ENCODE measurements around the gene FRMD5. TPM values are rescaled to one million over a fixed set of nuclear protein-coding genes. Genes with fewer than 3 reads are reported as not detected.

FRMD5 gene
- total RNA-seq, 2 experiments from 2014 or later, result 0.12 to 0.21 TPM

GRCh38 chr15:44075535-44075934 is 119.5 kb downstream of the FRMD5 start:
- Mint-ChIP-seq H3K36me3 (no peaks in the 10 kb centered on the region), H3K27me3 (peaks cover 33% of the 10 kb centered on the region), H3K27ac (no peak overlapping the region), H3K4me1 (no peaks in the 10 kb centered on the region), H3K9me3 (ENCODE audit: low read depth) (no peaks in the 10 kb centered on the region), H3K4me3 (no peak overlapping the region)
- ATAC-seq, result no peak
- CTCF ChIA-PET, result no interaction called here
- no peak for DNase-seq

DNA sequence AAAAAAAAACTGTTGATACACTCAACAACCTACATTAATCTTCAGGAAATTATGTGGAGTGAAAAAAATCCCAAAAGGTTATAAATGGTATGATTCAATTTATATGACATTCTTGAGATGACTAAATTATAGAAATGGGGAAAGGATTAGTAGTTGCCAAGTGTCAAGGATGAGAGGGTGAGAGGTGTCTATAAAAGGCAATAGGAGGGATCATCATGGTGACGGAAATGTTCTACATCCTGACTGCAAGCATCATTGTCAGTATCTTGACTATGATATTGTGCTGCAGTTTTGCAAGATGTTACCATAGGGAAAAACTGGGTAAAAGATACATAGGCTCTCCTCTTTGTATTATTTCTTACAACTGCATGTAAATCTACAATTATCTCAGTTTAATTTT is 125.6 kb downstream of the FRMD5 start:
- H3K27ac Mint-ChIP-seq, result no peak overlapping the region
- H3K9me3 Mint-ChIP-seq (ENCODE audit: low read depth), result no peaks in the 10 kb centered on the region
- ATAC-seq, result no peak
- no peak for DNase-seq
- H3K36me3 Mint-ChIP-seq, result no peaks in the 10 kb centered on the region
- peaks cover 4% of the 10 kb centered on the region for H3K4me1 Mint-ChIP-seq
- no peak overlapping the region for H3K4me3 Mint-ChIP-seq
- CTCF ChIA-PET, result interaction anchor here (3.3 kb wide), 1 partner anchor 166 kb away, joined by 18 read pairs; no protein-coding TSS in a partner anchor
- peaks cover 33% of the 10 kb centered on the region for H3K27me3 Mint-ChIP-seq

GRCh38 chr15:44068347-44068746 is 126.7 kb downstream of the FRMD5 start:
- DNase-seq (no peak), ATAC-seq (no peak)
- peaks cover 33% of the 10 kb centered on the region for H3K27me3 Mint-ChIP-seq
- no peak overlapping the region for H3K27ac Mint-ChIP-seq
- no peak overlapping the region for H3K4me3 Mint-ChIP-seq
- no peaks in the 10 kb centered on the region for H3K36me3 Mint-ChIP-seq
- H3K9me3 Mint-ChIP-seq (ENCODE audit: low read depth), result no peaks in the 10 kb centered on the region
- CTCF ChIA-PET, result no interaction called here
- H3K4me1 Mint-ChIP-seq, result peaks cover 4% of the 10 kb centered on the region

DNA sequence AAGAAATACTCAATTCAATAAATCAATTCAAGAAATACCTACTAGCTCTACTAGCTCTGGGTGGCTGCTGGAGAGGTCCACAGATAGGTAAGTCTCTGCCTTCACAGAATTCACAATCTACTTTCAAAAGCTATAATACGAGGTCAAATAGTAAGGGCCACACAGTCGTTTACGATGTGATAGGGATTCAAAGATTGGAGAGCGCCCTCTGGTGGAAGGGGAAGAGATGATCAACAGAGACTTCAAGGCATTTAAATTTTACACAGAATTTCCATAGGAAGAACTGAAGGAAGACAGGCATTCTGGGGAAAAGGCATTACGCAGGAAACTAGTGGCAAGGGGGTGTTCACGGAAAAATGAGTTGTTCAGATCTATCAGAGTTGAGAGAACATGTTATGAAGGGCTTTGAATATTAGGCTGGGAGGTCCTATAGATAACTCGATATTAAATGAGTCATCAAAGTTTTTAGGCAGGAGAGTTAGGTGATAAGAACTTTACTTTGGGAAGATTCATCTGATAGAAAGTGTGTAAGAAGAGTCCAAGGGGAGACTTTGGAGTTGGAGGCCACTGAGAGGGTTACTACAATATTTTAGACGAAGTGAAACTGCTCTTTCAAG is 128.8 kb downstream of the FRMD5 start:
- no peak overlapping the region for H3K27ac Mint-ChIP-seq
- no peaks in the 10 kb centered on the region for H3K36me3 Mint-ChIP-seq
- no peaks in the 10 kb centered on the region for H3K9me3 Mint-ChIP-seq (ENCODE audit: low read depth)
- H3K4me1 Mint-ChIP-seq, result peaks cover 4% of the 10 kb centered on the region
- CTCF ChIA-PET, result interaction anchor here (0.7 to 3.6 kb wide), 14 partner anchors 8 to 433 kb away, joined by 3 to 37 read pairs (median 4); no protein-coding TSS in a partner anchor
- DNase-seq (peak; percentile 74), ATAC-seq (peak; percentile 67)
- H3K27me3 Mint-ChIP-seq, result peaks cover 29% of the 10 kb centered on the region
- H3K4me3 Mint-ChIP-seq, result no peak overlapping the region

- Mint-ChIP-seq H3K27me3 (peaks cover 38% of the 10 kb centered on the region), H3K4me3 (no peak overlapping the region), H3K9me3 (ENCODE audit: low read depth) (no peaks in the 10 kb centered on the region), H3K36me3 (no peaks in the 10 kb centered on the region), H3K27ac (no peak overlapping the region), H3K4me1 (peaks cover 4% of the 10 kb centered on the region)
- ATAC-seq, result no peak
- DNase-seq, result no peak
- CTCF ChIA-PET, result interaction anchor here (3.6 kb wide), 1 partner anchor 161 kb away, joined by 37 read pairs; no protein-coding TSS in a partner anchor
Measured at GRCh38 chr15:44064706-44065105, 130.4 kb downstream of the FRMD5 start.

DNA sequence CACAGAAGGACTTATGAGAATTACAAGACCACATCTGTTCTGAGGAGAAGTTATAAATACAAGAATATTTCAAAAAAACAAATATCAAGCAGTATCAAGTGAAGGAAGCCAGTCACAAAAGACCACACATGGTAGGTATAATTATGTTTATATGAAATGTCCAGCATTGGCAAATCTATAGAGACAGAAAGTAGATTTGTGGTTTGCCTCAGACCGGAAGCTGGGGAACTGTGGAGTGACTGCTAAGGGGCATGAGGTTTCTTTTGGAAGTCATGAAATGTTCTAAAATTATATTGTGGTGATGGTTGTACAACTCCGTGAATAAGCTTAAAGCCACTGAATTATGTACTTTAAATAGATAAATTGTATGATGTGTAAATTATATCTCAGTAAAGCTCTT is 136.9 kb downstream of the FRMD5 start:
- CTCF ChIA-PET, result interaction anchor here (1.6 kb wide), 1 partner anchor 154 kb away, joined by 3 read pairs; no protein-coding TSS in a partner anchor

GRCh38 chr15:44045661-44046060 is 149.4 kb downstream of the FRMD5 start:
- DNase-seq, result no peak
- ATAC-seq, result no peak
- Mint-ChIP-seq H3K4me1 (no peaks in the 10 kb centered on the region), H3K9me3 (ENCODE audit: low read depth) (no peaks in the 10 kb centered on the region), H3K4me3 (no peak overlapping the region), H3K36me3 (no peaks in the 10 kb centered on the region), H3K27me3 (peaks cover 34% of the 10 kb centered on the region), H3K27ac (no peak overlapping the region)
- CTCF ChIA-PET, result no interaction called here

More for the DNA sequence above, 136.9 kb downstream of the FRMD5 start:
- Mint-ChIP-seq H3K27me3 (peaks cover 39% of the 10 kb centered on the region), H3K9me3 (ENCODE audit: low read depth) (no peaks in the 10 kb centered on the region), H3K36me3 (no peaks in the 10 kb centered on the region), H3K4me3 (no peak overlapping the region), H3K27ac (no peak overlapping the region), H3K4me1 (peaks cover 4% of the 10 kb centered on the region)
- DNase-seq, result no peak
- no peak for ATAC-seq

DNA sequence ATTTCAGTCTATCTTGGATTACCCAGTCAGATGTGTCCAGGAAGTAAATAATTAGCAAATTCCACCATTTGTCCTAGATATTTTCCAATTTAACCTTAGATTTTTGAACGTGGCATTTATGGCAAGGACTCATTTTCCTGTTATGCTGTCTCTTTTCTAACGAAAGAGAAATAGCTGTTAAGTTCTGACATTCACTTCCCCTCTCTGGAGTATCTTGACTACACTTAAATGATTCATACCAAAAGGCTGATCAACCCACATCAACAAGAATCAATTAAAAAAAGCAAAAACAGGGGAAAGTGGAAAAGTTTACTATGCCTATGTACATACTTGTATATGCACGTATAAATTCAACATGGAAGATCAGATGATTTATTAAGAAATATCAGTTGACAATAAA is 149.9 kb downstream of the FRMD5 start:
- CTCF ChIA-PET, result no interaction called here
- DNase-seq (no peak), ATAC-seq (no peak)
- no peaks in the 10 kb centered on the region for H3K4me1 Mint-ChIP-seq
- H3K36me3 Mint-ChIP-seq, result no peaks in the 10 kb centered on the region
- peaks cover 37% of the 10 kb centered on the region for H3K27me3 Mint-ChIP-seq
- no peak overlapping the region for H3K27ac Mint-ChIP-seq
- no peak overlapping the region for H3K4me3 Mint-ChIP-seq
- no peaks in the 10 kb centered on the region for H3K9me3 Mint-ChIP-seq (ENCODE audit: low read depth)

- peaks cover 62% of the 10 kb centered on the region for H3K27me3 Mint-ChIP-seq
- H3K36me3 Mint-ChIP-seq, result no peaks in the 10 kb centered on the region
- no peak overlapping the region for H3K4me3 Mint-ChIP-seq
- DNase-seq, result no peak
- CTCF ChIA-PET, result no interaction called here
- ATAC-seq, result no peak
- no peak overlapping the region for H3K27ac Mint-ChIP-seq
- no peaks in the 10 kb centered on the region for H3K9me3 Mint-ChIP-seq (ENCODE audit: low read depth)
- H3K4me1 Mint-ChIP-seq, result no peaks in the 10 kb centered on the region
Measured at GRCh38 chr15:44038755-44039191, 156.3 kb downstream of the FRMD5 start.

DNA sequence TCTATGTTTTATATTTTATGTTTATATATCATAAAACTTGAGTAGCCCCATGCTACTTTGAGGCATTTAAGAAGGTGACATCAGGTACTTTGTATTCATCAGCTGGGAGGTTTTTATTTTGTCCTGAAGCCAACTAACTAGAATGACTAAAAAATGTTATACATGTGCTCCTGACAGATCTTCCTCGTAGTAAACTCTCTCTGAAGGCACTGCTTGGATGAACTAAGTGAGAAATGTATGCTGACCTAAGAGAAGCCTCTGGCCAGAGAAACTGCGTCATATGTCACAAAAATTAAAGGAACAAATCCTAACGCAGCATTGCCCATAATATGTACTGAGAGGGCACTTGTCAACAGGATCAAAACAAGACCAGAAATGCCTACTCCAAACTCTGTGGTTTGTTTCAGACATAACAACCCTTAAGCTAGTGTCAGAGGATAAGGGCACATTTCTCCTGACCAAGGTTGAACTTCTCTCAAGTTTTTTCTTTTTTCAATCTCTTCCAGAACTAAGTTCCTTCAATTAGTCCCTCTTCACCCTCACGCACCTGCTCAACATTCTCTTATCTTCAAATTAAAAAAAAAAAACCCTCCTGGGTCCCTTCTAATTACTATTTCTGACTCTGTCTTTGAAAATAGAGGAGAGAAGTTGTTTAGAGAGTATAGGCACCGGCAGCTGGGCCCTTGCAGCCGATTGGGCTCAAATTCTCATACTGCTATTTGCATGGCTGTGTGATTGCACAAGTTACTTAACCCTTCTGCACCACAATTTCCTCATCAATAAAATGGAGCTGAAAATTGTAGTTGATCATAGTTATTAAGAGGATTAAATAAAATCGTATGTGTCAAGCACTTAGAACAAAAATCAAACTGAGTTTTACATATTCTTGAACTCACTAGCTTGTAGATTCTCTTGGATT is 159.0 kb downstream of the FRMD5 start:
- CTCF ChIA-PET, result no interaction called here
- Mint-ChIP-seq H3K4me3 (no peak overlapping the region), H3K36me3 (no peaks in the 10 kb centered on the region), H3K4me1 (no peaks in the 10 kb centered on the region), H3K27ac (no peak overlapping the region), H3K27me3 (peaks cover 60% of the 10 kb centered on the region), H3K9me3 (ENCODE audit: low read depth) (no peaks in the 10 kb centered on the region)
- ATAC-seq (no peak), DNase-seq (no peak)

DNA sequence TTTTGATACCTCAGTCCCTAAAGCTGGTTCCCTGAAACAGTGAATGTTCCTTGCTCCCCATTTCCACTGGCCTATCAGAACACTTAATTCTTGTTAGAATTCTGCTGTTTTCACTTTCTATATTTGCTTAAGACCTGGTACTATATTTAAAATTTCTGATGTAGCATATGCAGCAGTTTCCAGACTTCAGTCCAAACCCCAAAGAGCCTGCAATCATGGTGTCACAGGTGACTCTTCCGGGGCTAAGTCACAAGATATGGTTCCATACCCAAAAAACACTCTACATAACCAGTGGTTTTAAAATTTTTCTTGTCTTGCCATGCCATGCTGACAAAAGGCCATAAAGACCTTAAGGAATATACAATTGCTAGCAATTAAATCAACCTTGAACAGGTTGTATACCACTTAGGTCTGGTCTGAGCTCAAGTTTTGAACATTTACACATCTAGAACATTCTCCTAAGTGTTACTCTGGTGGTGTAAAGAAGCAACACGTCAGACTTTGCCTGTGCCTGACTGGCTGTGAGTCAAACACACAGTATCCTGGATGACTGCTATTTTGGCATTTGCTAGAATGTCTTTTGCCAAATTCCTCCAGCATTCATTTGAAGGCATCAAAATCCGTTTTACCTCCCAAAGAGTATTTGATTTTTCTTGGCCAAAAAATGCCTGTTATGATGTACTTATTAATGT is 160.0 kb downstream of the FRMD5 start:
- Mint-ChIP-seq H3K27ac (no peak overlapping the region), H3K4me3 (no peak overlapping the region), H3K36me3 (no peaks in the 10 kb centered on the region), H3K9me3 (ENCODE audit: low read depth) (no peaks in the 10 kb centered on the region), H3K27me3 (peaks cover 64% of the 10 kb centered on the region), H3K4me1 (no peaks in the 10 kb centered on the region)
- ATAC-seq, result no peak
- no peak for DNase-seq
- CTCF ChIA-PET, result no interaction called here

DNA sequence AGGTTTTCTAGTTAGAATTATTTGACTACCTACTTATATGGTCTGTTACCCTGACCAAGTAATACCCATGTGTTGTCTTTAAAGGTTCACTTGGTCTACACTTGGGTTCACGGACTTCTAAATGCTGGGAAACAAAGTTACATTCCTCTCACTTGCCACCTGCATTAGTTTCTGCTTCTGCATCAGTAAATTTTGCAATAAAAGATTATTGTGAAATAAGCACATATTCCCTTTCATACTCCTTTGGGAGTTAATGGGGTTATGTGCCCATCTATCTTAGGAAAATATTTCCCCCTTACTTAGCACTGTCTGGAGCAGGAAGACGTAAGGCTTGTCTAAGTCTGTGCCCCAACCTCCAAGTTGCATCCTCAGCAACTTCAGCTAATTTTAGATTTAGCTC is 160.7 kb downstream of the FRMD5 start:
- Mint-ChIP-seq H3K9me3 (ENCODE audit: low read depth) (no peaks in the 10 kb centered on the region), H3K36me3 (no peaks in the 10 kb centered on the region), H3K27ac (no peak overlapping the region), H3K27me3 (peaks cover 64% of the 10 kb centered on the region), H3K4me1 (no peaks in the 10 kb centered on the region), H3K4me3 (no peak overlapping the region)
- CTCF ChIA-PET, result no interaction called here
- DNase-seq, result no peak
- no peak for ATAC-seq

DNA sequence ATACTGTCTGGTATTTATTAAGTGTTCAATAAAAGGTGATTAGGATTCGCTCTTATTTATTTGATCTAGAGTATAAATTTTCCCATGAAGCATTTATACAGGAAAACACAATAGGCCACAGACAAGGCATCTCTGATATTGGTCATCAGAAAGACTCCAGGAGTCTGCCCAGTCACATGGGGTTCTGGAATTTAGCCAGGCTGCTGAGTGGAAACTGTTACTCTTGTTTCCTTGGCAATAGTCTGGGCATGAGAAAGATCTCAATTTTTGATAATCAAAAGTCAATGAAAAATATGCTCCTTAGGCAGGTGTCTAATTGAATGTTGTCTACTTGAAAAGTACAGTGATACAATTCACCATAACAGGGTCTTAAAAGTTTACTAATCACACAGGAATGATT is 161.2 kb downstream of the FRMD5 start:
- Mint-ChIP-seq H3K36me3 (no peaks in the 10 kb centered on the region), H3K27me3 (peaks cover 63% of the 10 kb centered on the region)

More for the DNA sequence above, 161.2 kb downstream of the FRMD5 start:
- DNase-seq, result no peak
- Mint-ChIP-seq H3K27ac (no peak overlapping the region), H3K4me3 (no peak overlapping the region), H3K9me3 (ENCODE audit: low read depth) (no peaks in the 10 kb centered on the region), H3K4me1 (no peaks in the 10 kb centered on the region)
- ATAC-seq, result no peak
- CTCF ChIA-PET, result no interaction called here
